GM12878 (cell line): ENCODE data around the gene CD55. TPM values are rescaled to one million over a fixed set of nuclear protein-coding genes. Genes with fewer than 3 reads are reported as not detected.

Source experiments
- ATAC-seq: fragments of 200-7000 bp; cut with Tn5 transposase; 3 replicates; pipeline ENCODE4 v1.9.1; 2020; ENCODE audit warnings: mild to moderate bottlenecking, moderate library complexity
- BruUV-seq: library from RNA; stranded (reverse); fragments of 400-500 nt; replicated peaks from 2 replicates; lab custom pipeline; 2021; lab: Mats Ljungman, UMichigan
- CTCF ChIA-PET: fragments of 300-600 bp; sonication (Branson Sonifier 250); formaldehyde crosslinking; extraction: SDS; loops from one replicate; lab custom pipeline; 2021; ENCODE audit warnings: inconsistent platforms; lab: Yijun Ruan, JAX
- POLR2A ChIA-PET: fragments of 350-600 bp; formaldehyde crosslinking; extraction: SDS; loops from one replicate; lab custom pipeline; 2021; ENCODE audit warnings: inconsistent platforms; lab: Charles Lee
- RAD21 ChIA-PET: fragments of 300-600 bp; sonication (Branson Sonifier 250); formaldehyde crosslinking; loops from one replicate; lab custom pipeline; 2023; ENCODE audit warnings: antibody characterized with exemption; ENCODE audit not compliant: unreplicated experiment; lab: Charles Lee
- SMC1A ChIA-PET: fragments of 300-600 bp; sonication (Branson Sonifier 250); formaldehyde crosslinking; loops from one replicate; lab custom pipeline; 2023; ENCODE audit not compliant: unreplicated experiment, uncharacterized antibody; lab: Charles Lee
- DNase-seq: peaks from one replicate; pipeline ENCODE4 v3.0.0-alpha.2; 2011; ENCODE audit warnings: low read depth, low spot score
- FAIRE-seq: peaks from 3 replicates; lab custom pipeline; 2011; peaks lifted over from hg19 to GRCh38; lab: Jason Lieb, UNC
- H2AFZ ChIP-seq: 2 replicates; pipeline ENCODE4 v1.6.0; 2011; ENCODE audit warnings: low read depth, low read length, control low read depth; ENCODE audit not compliant: control insufficient read depth
- H3K27ac ChIP-seq: 2 replicates; pipeline ENCODE4 v1.5.1; 2011; ENCODE audit warnings: control low read depth; ENCODE audit not compliant: control insufficient read depth, insufficient read depth
- H3K27me3 ChIP-seq, 2 experiments: replicated peaks in 1 of 2; 2 replicates each; pipeline versions ENCODE4 v1.6.0 to v1.6.1; 2011; ENCODE audit warnings: low read length in 1 of 2; ENCODE audit not compliant: control insufficient read depth in 2 of 2, insufficient read depth in 2 of 2
- H3K36me3 ChIP-seq, 2 experiments: 2 replicates each; pipeline ENCODE4 v1.5.1; 2011; ENCODE audit warnings: low read length in 1 of 2; ENCODE audit not compliant: control insufficient read depth in 2 of 2, insufficient read depth in 2 of 2
- H3K4me1 ChIP-seq: 2 replicates; pipeline ENCODE4 v1.6.1; 2011; ENCODE audit warnings: mild to moderate bottlenecking, low read length, moderate library complexity, mixed read lengths; ENCODE audit not compliant: control insufficient read depth, insufficient read depth
- H3K4me2 ChIP-seq: 2 replicates; pipeline ENCODE4 v1.6.0; 2011; ENCODE audit warnings: control low read depth; ENCODE audit not compliant: control insufficient read depth, insufficient read depth
- H3K4me3 ChIP-seq: fragments of 200-600 bp; sonication (generic); 2 replicates; pipeline ENCODE4 v1.5.1; 2016
- H3K79me2 ChIP-seq: 2 replicates; pipeline ENCODE4 v1.6.0; 2011; ENCODE audit warnings: low read length; ENCODE audit not compliant: control insufficient read depth, insufficient read depth
- H3K9ac ChIP-seq: 2 replicates; pipeline ENCODE4 v1.8.0; 2011; ENCODE audit warnings: low read length, control low read depth, mixed read lengths; ENCODE audit not compliant: control insufficient read depth, insufficient read depth
- H3K9me3 ChIP-seq: replicated peaks from 3 replicates; pipeline ENCODE4 v1.5.1; 2011; ENCODE audit warnings: mild to moderate bottlenecking, low read length; ENCODE audit not compliant: control insufficient read depth, insufficient read depth
- H4K20me1 ChIP-seq: 2 replicates; pipeline ENCODE4 v1.6.0; 2011; ENCODE audit not compliant: control insufficient read depth, insufficient read depth
- ATF7 ChIP-seq: fragments of 450-650 bp; IDR thresholded peaks from 2 replicates; pipeline ENCODE4 v1.6.1; 2016; ENCODE audit warnings: low read depth, mild to moderate bottlenecking
- CBX5 ChIP-seq: sonication (generic); IDR thresholded peaks from 2 replicates; pipeline ENCODE4 v1.6.1; 2016; ENCODE audit warnings: low read depth, moderate library complexity, mild to moderate bottlenecking, inconsistent platforms
- EED ChIP-seq: sonication (generic); IDR thresholded peaks from 2 replicates; pipeline ENCODE4 v1.6.1; 2016; ENCODE audit warnings: antibody characterized with exemption, low read depth
- EP300 ChIP-seq, 2 experiments: fragments of 150-350 bp in 1 of 2; IDR thresholded peaks; 2 replicates each; pipeline ENCODE4 v1.6.1; 2011 to 2012; ENCODE audit warnings: low read depth in 2 of 2, low read length in 2 of 2, borderline replicate concordance in 1 of 2, improper control_type of control experiment in 1 of 2, inconsistent platforms in 1 of 2; ENCODE audit not compliant: control insufficient read depth in 1 of 2
- FOXK2 ChIP-seq: fragments of 450-650 bp; IDR thresholded peaks from 2 replicates; pipeline ENCODE4 v1.6.1; 2017; ENCODE audit warnings: mild to moderate bottlenecking, moderate library complexity
- MXI1 ChIP-seq: fragments of 150-350 bp; IDR thresholded peaks from 2 replicates; pipeline ENCODE4 v1.6.1; 2011; ENCODE audit warnings: low read depth, mild to moderate bottlenecking, inconsistent platforms, low read length, improper control_type of control experiment
- PAX8 ChIP-seq: fragments of 450-650 bp; IDR thresholded peaks from 2 replicates; pipeline ENCODE4 v1.6.1; 2017; ENCODE audit warnings: mild to moderate bottlenecking, moderate library complexity
- POLR2A ChIP-seq: IDR thresholded peaks from 2 replicates; pipeline ENCODE4 v1.6.1; 2011; ENCODE audit warnings: low read depth, mild to moderate bottlenecking, low read length
- SPI1 ChIP-seq: IDR thresholded peaks from 2 replicates; pipeline ENCODE4 v1.6.1; 2011; ENCODE audit warnings: low read depth, mild to moderate bottlenecking, low read length, moderate library complexity, borderline replicate concordance; ENCODE audit not compliant: insufficient read depth
- SRF ChIP-seq, 2 experiments: IDR thresholded peaks; 2 replicates each; pipeline ENCODE4 v1.6.1; 2011; ENCODE audit warnings: low read depth in 2 of 2, low read length in 2 of 2, mild to moderate bottlenecking in 1 of 2, moderate library complexity in 1 of 2
- STAT1 ChIP-seq: fragments of 450-650 bp; conservative IDR thresholded peaks from 2 replicates; pipeline ENCODE4 v1.6.1; 2014; ENCODE audit warnings: antibody characterized with exemption, mild to moderate bottlenecking
- TARDBP ChIP-seq: IDR thresholded peaks from 2 replicates; pipeline ENCODE4 v1.6.1; 2016; ENCODE audit warnings: borderline replicate concordance
- TCF12 ChIP-seq: IDR thresholded peaks from 2 replicates; pipeline ENCODE4 v1.6.1; 2011; ENCODE audit warnings: low read depth, mild to moderate bottlenecking, low read length
- ZZZ3 ChIP-seq: IDR thresholded peaks from 2 replicates; pipeline ENCODE4 v1.6.1; 2011; ENCODE audit warnings: low read depth; ENCODE audit not compliant: control insufficient read depth, insufficient read length
- WGBS: methylation state at CpG from one replicate; pipeline ENCODE4 v1.1.6; 2016; ENCODE audit warnings: low lambda C conversion rate; ENCODE audit not compliant: insufficient replicate concordance, insufficient coverage; ENCODE audit errors: missing lambda C conversion rate; 5-methylcytosine and 5-hydroxymethylcytosine counted together
- in situ Hi-C: fragments of 300-500 bp; cut with MboI; formaldehyde crosslinking; loops from 9 replicates; pipeline ENCODE4 v1.14.3; 2018; ENCODE audit warnings: mixed read lengths
- intact Hi-C: fragments of 100-400 bp; cut with micrococcal nuclease; formaldehyde crosslinking; loops from one replicate; pipeline ENCODE4 v1.14.2; 2022; ENCODE audit not compliant: unreplicated experiment
- polyA plus RNA-seq, 11 experiments: library from polyadenylated mRNA; depleted of rRNA in 4 of 11; unstranded in 6 of 11; stranded (reverse) in 5 of 11; fragments of >200 nt; fragmentation: Nextera tagmentation in 4 of 11; fragmentation: Illumina TruSeq in 1 of 11; extraction: Ambion mirVana in 4 of 11; extraction: Trizol in 1 of 11; gene quantifications; 1 replicate in 1 of 11; 2 replicates in 10 of 11; pipeline versions ENCODE4 v1.2.1 to v1.2.3, GENCODE V29; 2011 to 2016; ENCODE audit warnings: inconsistent platforms in 2 of 11, missing spikeins in 2 of 11, low read depth in 1 of 11
- total RNA-seq, 4 experiments: library from RNA; depleted of rRNA in 3 of 4; stranded (reverse); fragments of >200 nt in 3 of 4; fragmentation: Illumina TruSeq in 1 of 4; extraction: Trizol in 1 of 4; gene quantifications; 2 replicates each; pipeline versions ENCODE4 v1.2.1 to v1.2.3, GENCODE V29; 2013 to 2021
- TF ChIP-seq, protein P1 (sequence below): fragments of 150-350 bp; IDR thresholded peaks from 2 replicates; pipeline ENCODE4 v1.6.1; 2016; ENCODE audit warnings: low read depth, low read length
- TF ChIP-seq, protein P2 (sequence below): fragments of 450-650 bp; IDR thresholded peaks from 2 replicates; pipeline ENCODE4 v1.6.1; 2017; ENCODE audit warnings: low read depth, mild to moderate bottlenecking, moderate library complexity

The CD55 gene
- total and polyA plus RNA-seq, 10 of the 15 experiments (the other 5 are each of a cell fraction or from before 2014, with no cell fraction given) = 5.2 to 46.5 (median 15.1) TPM

DNA sequence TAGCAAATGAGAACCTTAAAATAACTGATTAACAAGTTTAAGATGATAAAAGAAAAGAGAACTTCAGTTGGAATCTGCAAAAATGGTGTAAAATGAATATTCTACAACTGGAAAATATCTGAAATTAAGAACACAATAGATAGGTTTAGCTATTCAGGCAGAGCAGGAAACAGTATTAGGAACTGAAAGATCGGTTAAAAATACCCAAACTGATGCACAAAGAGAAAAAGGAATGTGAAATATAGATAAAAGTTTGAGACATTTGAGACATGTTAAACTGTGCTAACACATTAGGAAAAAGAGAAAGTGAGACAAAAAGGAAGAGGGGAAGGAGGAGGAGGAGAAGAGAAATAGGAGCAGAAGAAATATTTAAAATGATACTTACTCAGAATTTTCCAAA lies 12.1 kb downstream of the CD55 start:
- ATAC-seq (no peak), DNase-seq (no peak), FAIRE-seq (no peak)
- H3K36me3 ChIP-seq = peaks cover 1 to 7% of the 10 kb centered on the region in 2 experiments; a peak in 1 of 4 replicates
- no peak overlapping the region for H3K9ac ChIP-seq
- no TSS peak for BruUV-seq
- POLR2A ChIA-PET = interaction anchor here (1.5 to 6.9 kb wide), 2 partner anchors 11 to 26 kb away, joined by 7 to 74 read pairs; partner anchors contain the start of gene CD55
- H4K20me1 ChIP-seq = no peaks in the 10 kb centered on the region
- no peak overlapping the region for H2AFZ ChIP-seq
- H3K4me2 ChIP-seq = peak overlapping the region; percentile 46
- TF ChIP-seq SPI1 = peak; percentile 60; the same call in 1 of the 2 replicates
- TF ChIP-seq MXI1 = no peak
- TF ChIP-seq ATF7 = no peak
- TF ChIP-seq STAT1 = no peak
- no peak for TF ChIP-seq TARDBP
- 0 out of 4 replicates have a peak, but pooled peaks of 1 of the 2 experiments have one; percentile 36 for TF ChIP-seq EP300 (IDR thresholded peaks at IDR 0.05; ENCODE audit: borderline replicate concordance in 1 of 2, control insufficient read depth in 1 of 2, low read depth in 2 of 2, low read length in 2 of 2)
- TF ChIP-seq, protein P1, sequence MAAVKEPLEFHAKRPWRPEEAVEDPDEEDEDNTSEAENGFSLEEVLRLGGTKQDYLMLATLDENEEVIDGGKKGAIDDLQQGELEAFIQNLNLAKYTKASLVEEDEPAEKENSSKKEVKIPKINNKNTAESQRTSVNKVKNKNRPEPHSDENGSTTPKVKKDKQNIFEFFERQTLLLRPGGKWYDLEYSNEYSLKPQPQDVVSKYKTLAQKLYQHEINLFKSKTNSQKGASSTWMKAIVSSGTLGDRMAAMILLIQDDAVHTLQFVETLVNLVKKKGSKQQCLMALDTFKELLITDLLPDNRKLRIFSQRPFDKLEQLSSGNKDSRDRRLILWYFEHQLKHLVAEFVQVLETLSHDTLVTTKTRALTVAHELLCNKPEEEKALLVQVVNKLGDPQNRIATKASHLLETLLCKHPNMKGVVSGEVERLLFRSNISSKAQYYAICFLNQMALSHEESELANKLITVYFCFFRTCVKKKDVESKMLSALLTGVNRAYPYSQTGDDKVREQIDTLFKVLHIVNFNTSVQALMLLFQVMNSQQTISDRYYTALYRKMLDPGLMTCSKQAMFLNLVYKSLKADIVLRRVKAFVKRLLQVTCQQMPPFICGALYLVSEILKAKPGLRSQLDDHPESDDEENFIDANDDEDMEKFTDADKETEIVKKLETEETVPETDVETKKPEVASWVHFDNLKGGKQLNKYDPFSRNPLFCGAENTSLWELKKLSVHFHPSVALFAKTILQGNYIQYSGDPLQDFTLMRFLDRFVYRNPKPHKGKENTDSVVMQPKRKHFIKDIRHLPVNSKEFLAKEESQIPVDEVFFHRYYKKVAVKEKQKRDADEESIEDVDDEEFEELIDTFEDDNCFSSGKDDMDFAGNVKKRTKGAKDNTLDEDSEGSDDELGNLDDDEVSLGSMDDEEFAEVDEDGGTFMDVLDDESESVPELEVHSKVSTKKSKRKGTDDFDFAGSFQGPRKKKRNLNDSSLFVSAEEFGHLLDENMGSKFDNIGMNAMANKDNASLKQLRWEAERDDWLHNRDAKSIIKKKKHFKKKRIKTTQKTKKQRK = no peak
- TF ChIP-seq FOXK2 = no peak
- TF ChIP-seq CBX5 = no peak
- no peak for TF ChIP-seq ZZZ3
- TF ChIP-seq SRF (IDR thresholded peaks at IDR 0.05; ENCODE audit: low read depth in 2 of 2, low read length in 2 of 2) = no peak
- no peak for TF ChIP-seq TCF12
- TF ChIP-seq EED = no peak
- TF ChIP-seq, protein P2, sequence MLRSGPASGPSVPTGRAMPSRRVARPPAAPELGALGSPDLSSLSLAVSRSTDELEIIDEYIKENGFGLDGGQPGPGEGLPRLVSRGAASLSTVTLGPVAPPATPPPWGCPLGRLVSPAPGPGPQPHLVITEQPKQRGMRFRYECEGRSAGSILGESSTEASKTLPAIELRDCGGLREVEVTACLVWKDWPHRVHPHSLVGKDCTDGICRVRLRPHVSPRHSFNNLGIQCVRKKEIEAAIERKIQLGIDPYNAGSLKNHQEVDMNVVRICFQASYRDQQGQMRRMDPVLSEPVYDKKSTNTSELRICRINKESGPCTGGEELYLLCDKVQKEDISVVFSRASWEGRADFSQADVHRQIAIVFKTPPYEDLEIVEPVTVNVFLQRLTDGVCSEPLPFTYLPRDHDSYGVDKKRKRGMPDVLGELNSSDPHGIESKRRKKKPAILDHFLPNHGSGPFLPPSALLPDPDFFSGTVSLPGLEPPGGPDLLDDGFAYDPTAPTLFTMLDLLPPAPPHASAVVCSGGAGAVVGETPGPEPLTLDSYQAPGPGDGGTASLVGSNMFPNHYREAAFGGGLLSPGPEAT = peak; percentile 63; the same call in 1 of the 2 replicates
- no peak for TF ChIP-seq POLR2A
- TF ChIP-seq PAX8 = no peak
- intact Hi-C loops = no loop called here
- H3K9me3 ChIP-seq = peaks cover 19% of the 10 kb centered on the region
- 0 out of 2 replicates have a peak overlapping the region, but pooled peaks have one; percentile 23 for H3K4me3 ChIP-seq
- H3K4me1 ChIP-seq = peaks cover 47% of the 10 kb centered on the region
- WGBS = 0% methylated on average over 1 of the region's 1 CpG
- H3K27me3 ChIP-seq = no peaks in the 10 kb centered on the region
- peak overlapping the region; percentile 54 for H3K27ac ChIP-seq
- H3K79me2 ChIP-seq = no peaks in the 10 kb centered on the region
- CTCF ChIA-PET = interaction anchor here (0.7 to 5.0 kb wide), 4 partner anchors 8 to 398 kb away, joined by 3 to 43 read pairs (median 4); partner anchors contain the start of gene CD55
- SMC1A ChIA-PET = interaction anchor here (0.7 to 7.0 kb wide), 9 partner anchors 11 to 284 kb away, joined by 3 to 144 read pairs (median 4); partner anchors contain the start of gene CD55
- in situ Hi-C loops = loop anchor here (10.0 kb wide), 1 partner anchor 409 kb away; the partner anchor contains the start of gene FCMR
- RAD21 ChIA-PET = interaction anchor here (1.3 to 1.8 kb wide), 3 partner anchors 8 to 12 kb away, joined by 4 to 12 read pairs (median 7); partner anchors contain the start of gene CD55
